ENCODE data around the gene PHLPP1. TPM values are rescaled to one million over a fixed set of nuclear protein-coding genes. Genes with fewer than 3 reads are reported as not detected.

Gene PHLPP1
- total and polyA plus RNA-seq, 2 of the 4 experiments (the other 2 are of a cell fraction) = 3.3 to 3.6 TPM

DNA sequence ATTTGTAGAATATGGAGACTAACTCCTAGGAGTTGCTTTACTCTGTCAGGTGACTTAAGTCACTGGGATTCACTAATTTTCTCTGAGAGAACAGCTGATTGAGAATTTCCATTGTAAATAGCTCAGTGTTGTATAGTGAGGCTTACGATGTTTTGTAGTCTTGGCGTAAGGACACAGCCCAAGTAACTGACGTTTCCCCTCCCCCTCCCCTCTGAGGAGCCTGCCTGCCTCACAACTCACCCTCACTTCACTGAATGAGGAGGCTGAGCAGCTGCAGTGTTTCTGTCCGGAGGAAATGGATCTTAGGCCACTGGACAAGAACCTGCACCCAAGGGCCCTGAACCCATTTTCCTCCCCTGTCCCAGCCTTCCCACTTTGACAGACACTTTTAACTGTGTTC is 264.6 kb downstream of the PHLPP1 start:
- H3K27ac ChIP-seq (ENCODE audit: insufficient read depth, low read length) = no peak overlapping the region
- no peaks in the 10 kb centered on the region for H3K9me3 ChIP-seq (ENCODE audit: control insufficient read depth, insufficient read depth, low read length)
- peaks cover 3% of the 10 kb centered on the region for H3K4me1 ChIP-seq (ENCODE audit: control insufficient read depth, insufficient read depth, low read length)
- DNase-seq = no peak
- peaks cover 11% of the 10 kb centered on the region for H3K36me3 ChIP-seq (ENCODE audit: control insufficient read depth, insufficient read depth, low read length)
- dilution Hi-C loops (cut with HindIII; ENCODE audit: low sequenced_read_pairs, unreplicated experiment) (no loop called here), intact Hi-C loops (cut with micrococcal nuclease) (loop anchor here (1.0 to 10.0 kb wide), 3 partner anchors 396 to 795 kb away; partner anchors contain the start of genes PIGN, RELCH and ZCCHC2), in situ Hi-C loops (cut with MboI; ENCODE audit: low sequenced_read_pairs) (loop anchor here (5.0 to 25.0 kb wide), 4 partner anchors 268 to 793 kb away; partner anchors contain the start of genes PIGN and RELCH)
- no CpG with 5 or more reads among the region's 4 CpGs for WGBS, 2 experiments (ENCODE audit: extremely low coverage in 2 of 2, insufficient read length in 1 of 2)
- H3K9me1 ChIP-seq (ENCODE audit: insufficient read depth, low read length) = peaks cover 8% of the 10 kb centered on the region; the same call in 1 of the 2 replicates
- 0 out of 2 replicates have a peak overlapping the region, but pooled peaks have one; percentile 7 for H3K23ac ChIP-seq (ENCODE audit: low read depth, low read length)
- ATAC-seq (ENCODE audit: low read depth) = no peak
- H3K79me1 ChIP-seq (ENCODE audit: low read depth in 1 of 2, low read length in 2 of 2) = no peaks in the 10 kb centered on the region; a peak in 1 of 4 replicates
- no peak overlapping the region for H4K5ac ChIP-seq (ENCODE audit: low read depth, low read length)
- no peak overlapping the region for H3K4me3 ChIP-seq (ENCODE audit: insufficient read depth, low read depth, low read length)
- no TSS peak for BruUV-seq (replicated peaks)
- no peak overlapping the region for H2AFZ ChIP-seq (replicated peaks; ENCODE audit: low read length, poor library complexity)
- no peak overlapping the region for H3K56ac ChIP-seq (ENCODE audit: extremely low read depth, insufficient read depth, low read length)
- CTCF ChIA-PET = interaction anchor here (1.0 to 1.4 kb wide), 3 partner anchors 77 to 554 kb away, joined by 3 to 4 read pairs (median 3); no protein-coding TSS in a partner anchor
- H3K27me3 ChIP-seq (ENCODE audit: control insufficient read depth, insufficient read depth, low read length) = no peaks in the 10 kb centered on the region
- H4K8ac ChIP-seq (ENCODE audit: low read depth in 2 of 2, low read length in 2 of 2) = no peak overlapping the region
- H2AK5ac ChIP-seq (ENCODE audit: low read depth, low read length) = peak overlapping the region; percentile 20; the same call in 1 of the 2 replicates
- POLR2A ChIA-PET (ENCODE audit: unreplicated experiment) = no interaction called here
- H3K4me2 ChIP-seq (ENCODE audit: low read depth, low read length) = no peak overlapping the region
- H2BK20ac ChIP-seq (ENCODE audit: low read depth, low read length) = no peak overlapping the region
- H2AK9ac ChIP-seq (replicated peaks; ENCODE audit: low read depth, low read length, poor library complexity) = no peak overlapping the region
- no peak overlapping the region for H3K9ac ChIP-seq (ENCODE audit: low read depth, low read length)
- 0 out of 3 replicates have a peak overlapping the region, but pooled peaks have one; percentile 66 for H2BK15ac ChIP-seq (ENCODE audit: low read depth, low read length)
- H4K91ac ChIP-seq (ENCODE audit: insufficient read depth, low read depth, low read length) = peak overlapping the region; percentile 15; the same call in 1 of the 2 replicates
- H2BK120ac ChIP-seq (ENCODE audit: low read depth, low read length) = peak overlapping the region; percentile 29; the same call in 1 of the 2 replicates
- H2BK5ac ChIP-seq (ENCODE audit: low read depth, low read length, poor library complexity, severe bottlenecking) = no peak overlapping the region
- no peak overlapping the region for H3K18ac ChIP-seq (ENCODE audit: low read depth, low read length)
- peak overlapping the region; percentile 34; the same call in 1 of the 2 replicates for H3K14ac ChIP-seq (replicated peaks; ENCODE audit: low read depth, low read length)
- no peak overlapping the region; the same call in 1 of the 2 replicates for H3K4ac ChIP-seq (ENCODE audit: low read depth, low read length)
- TF ChIP-seq BHLHE40 (IDR thresholded peaks at IDR 0.05; ENCODE audit: low read depth, low read length) (no peak), MAZ (IDR thresholded peaks at IDR 0.05; ENCODE audit: borderline replicate concordance, low read depth, low read length) (no peak)
- TF ChIP-seq, protein P1, sequence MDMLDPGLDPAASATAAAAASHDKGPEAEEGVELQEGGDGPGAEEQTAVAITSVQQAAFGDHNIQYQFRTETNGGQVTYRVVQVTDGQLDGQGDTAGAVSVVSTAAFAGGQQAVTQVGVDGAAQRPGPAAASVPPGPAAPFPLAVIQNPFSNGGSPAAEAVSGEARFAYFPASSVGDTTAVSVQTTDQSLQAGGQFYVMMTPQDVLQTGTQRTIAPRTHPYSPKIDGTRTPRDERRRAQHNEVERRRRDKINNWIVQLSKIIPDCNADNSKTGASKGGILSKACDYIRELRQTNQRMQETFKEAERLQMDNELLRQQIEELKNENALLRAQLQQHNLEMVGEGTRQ (IDR thresholded peaks at IDR 0.05; ENCODE audit: low read depth, low read length) = no peak
- peaks cover 15% of the 10 kb centered on the region; the same call in 1 of the 2 replicates for H4K20me1 ChIP-seq (ENCODE audit: insufficient read depth, low read length)

Measured in IMR-90 (cell line).